HUES6 (cell line): ENCODE results near the gene NRXN3.

Experiments
- H3K27ac ChIP-seq: 2 replicates; pipeline ENCODE4 v1.7.0; 2013; ENCODE audit warnings: low read depth, mild to moderate bottlenecking, low read length, inconsistent platforms
- H3K27me3 ChIP-seq: 2 replicates; pipeline ENCODE4 v1.6.1; 2013; ENCODE audit warnings: low read length; ENCODE audit not compliant: control insufficient read depth, insufficient read depth
- H3K36me3 ChIP-seq: 2 replicates; pipeline ENCODE4 v1.6.1; 2013; ENCODE audit warnings: low read length; ENCODE audit not compliant: control insufficient read depth, insufficient read depth
- H3K4me1 ChIP-seq: 2 replicates; pipeline ENCODE4 v1.6.1; 2013; ENCODE audit warnings: low read length; ENCODE audit not compliant: control insufficient read depth, insufficient read depth
- H3K4me3 ChIP-seq: 2 replicates; pipeline ENCODE4 v1.5.1; 2013; ENCODE audit warnings: low read depth, low read length
- H3K9ac ChIP-seq: one replicate; pipeline ENCODE4 v1.6.1; 2013; ENCODE audit warnings: mild to moderate bottlenecking, low read length
- H3K9me3 ChIP-seq: 2 replicates; pipeline ENCODE4 v1.6.1; 2013; ENCODE audit warnings: low read depth, low read length; ENCODE audit not compliant: control insufficient read depth, insufficient read depth

NRXN3 gene

GRCh38 chr14:79248771-79249170 lies 1078.6 kb downstream of the NRXN3 start:
- no peak overlapping the region for H3K4me3 ChIP-seq
- H3K9ac ChIP-seq, result no peak overlapping the region
- H3K27ac ChIP-seq, result no peak overlapping the region
- no peaks in the 10 kb centered on the region for H3K27me3 ChIP-seq
- H3K9me3 ChIP-seq, result no peaks in the 10 kb centered on the region
- H3K4me1 ChIP-seq, result no peaks in the 10 kb centered on the region
- no peaks in the 10 kb centered on the region for H3K36me3 ChIP-seq

GRCh38 chr14:79251278-79251677 lies 1081.1 kb downstream of the NRXN3 start:
- no peak overlapping the region for H3K9ac ChIP-seq
- peaks cover 4% of the 10 kb centered on the region; the same call in 1 of the 2 replicates for H3K4me1 ChIP-seq
- H3K4me3 ChIP-seq, result no peak overlapping the region
- H3K27me3 ChIP-seq, result no peaks in the 10 kb centered on the region
- no peaks in the 10 kb centered on the region for H3K36me3 ChIP-seq
- H3K27ac ChIP-seq, result no peak overlapping the region
- no peaks in the 10 kb centered on the region for H3K9me3 ChIP-seq

- Histone ChIP-seq H3K27ac (no peak overlapping the region), H3K4me1 (peaks cover 4% of the 10 kb centered on the region; the same call in 1 of the 2 replicates), H3K27me3 (no peaks in the 10 kb centered on the region), H3K36me3 (no peaks in the 10 kb centered on the region), H3K9ac (no peak overlapping the region), H3K9me3 (no peaks in the 10 kb centered on the region), H3K4me3 (no peak overlapping the region)
These were observed 1083.4 kb downstream of the NRXN3 start for GRCh38 chr14:79253576-79253975.

GRCh38 chr14:79254069-79254775 lies 1084.0 kb downstream of the NRXN3 start:
- Histone ChIP-seq H3K4me1 (peaks cover 4% of the 10 kb centered on the region; the same call in 1 of the 2 replicates), H3K27me3 (no peaks in the 10 kb centered on the region), H3K4me3 (no peak overlapping the region), H3K9ac (no peak overlapping the region), H3K36me3 (no peaks in the 10 kb centered on the region), H3K9me3 (no peaks in the 10 kb centered on the region), H3K27ac (no peak overlapping the region)

DNA sequence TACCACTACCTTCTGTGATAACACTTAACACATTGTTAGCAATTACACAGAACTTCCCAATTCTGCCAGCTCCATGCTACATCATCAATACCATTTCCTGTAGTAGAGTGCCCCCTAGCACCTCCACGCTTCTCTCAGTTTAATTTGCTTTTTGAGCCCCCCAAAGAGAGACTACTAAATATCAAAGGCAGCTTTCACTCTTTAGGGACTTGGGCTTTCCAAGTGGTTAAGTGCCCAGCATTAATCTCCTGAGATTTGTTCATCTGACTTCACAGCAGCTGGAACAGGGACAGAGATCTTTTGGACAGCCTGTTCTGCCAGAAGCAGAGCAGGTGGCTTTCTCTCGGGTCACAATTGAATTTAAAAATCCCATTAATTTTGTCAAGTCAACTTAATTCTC lies 1086.2 kb downstream of the NRXN3 start:
- peaks cover 4% of the 10 kb centered on the region; the same call in 1 of the 2 replicates for H3K4me1 ChIP-seq
- no peak overlapping the region for H3K27ac ChIP-seq
- H3K4me3 ChIP-seq, result no peak overlapping the region
- H3K27me3 ChIP-seq, result no peaks in the 10 kb centered on the region
- H3K36me3 ChIP-seq, result no peaks in the 10 kb centered on the region
- H3K9me3 ChIP-seq, result no peaks in the 10 kb centered on the region
- H3K9ac ChIP-seq, result no peak overlapping the region

GRCh38 chr14:79260406-79260805 lies 1090.2 kb downstream of the NRXN3 start:
- no peak overlapping the region for H3K4me3 ChIP-seq
- H3K4me1 ChIP-seq, result no peaks in the 10 kb centered on the region
- H3K9me3 ChIP-seq, result no peaks in the 10 kb centered on the region

DNA sequence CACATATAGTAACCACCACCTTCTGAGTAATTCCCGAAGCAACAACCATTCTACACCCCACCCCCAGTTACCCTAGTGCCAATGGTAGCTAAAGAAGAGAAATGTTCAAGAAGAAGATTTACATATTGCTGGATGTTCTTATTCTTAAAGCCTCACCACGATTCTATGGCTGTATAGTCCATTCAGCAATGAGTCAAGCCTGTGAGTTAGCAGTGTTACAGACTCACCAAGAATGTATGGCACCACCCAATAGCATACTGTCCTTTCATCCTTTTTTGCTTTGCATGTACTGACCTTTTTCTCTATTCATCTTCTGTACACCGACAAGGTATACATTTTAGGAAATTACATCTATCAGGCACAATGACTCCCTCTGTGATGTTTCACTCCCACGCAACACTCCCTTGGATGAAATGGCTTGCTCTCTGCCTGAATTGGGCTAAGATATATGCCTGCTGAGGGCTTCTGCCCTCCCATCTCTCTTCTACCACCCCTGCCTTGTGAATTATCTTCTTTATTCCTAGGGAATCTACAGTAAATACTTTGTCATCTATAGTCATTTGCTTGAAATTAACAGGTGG lies 1095.3 kb downstream of the NRXN3 start:
- no peak overlapping the region for H3K27ac ChIP-seq
- no peaks in the 10 kb centered on the region for H3K4me1 ChIP-seq
- H3K9me3 ChIP-seq, result no peaks in the 10 kb centered on the region
- H3K4me3 ChIP-seq, result no peak overlapping the region
- no peak overlapping the region for H3K9ac ChIP-seq
- no peaks in the 10 kb centered on the region for H3K27me3 ChIP-seq
- H3K36me3 ChIP-seq, result no peaks in the 10 kb centered on the region

More at GRCh38 chr14:79260406-79260805, 1090.2 kb downstream of the NRXN3 start:
- Histone ChIP-seq H3K36me3 (no peaks in the 10 kb centered on the region), H3K27me3 (no peaks in the 10 kb centered on the region), H3K27ac (no peak overlapping the region), H3K9ac (no peak overlapping the region)

DNA sequence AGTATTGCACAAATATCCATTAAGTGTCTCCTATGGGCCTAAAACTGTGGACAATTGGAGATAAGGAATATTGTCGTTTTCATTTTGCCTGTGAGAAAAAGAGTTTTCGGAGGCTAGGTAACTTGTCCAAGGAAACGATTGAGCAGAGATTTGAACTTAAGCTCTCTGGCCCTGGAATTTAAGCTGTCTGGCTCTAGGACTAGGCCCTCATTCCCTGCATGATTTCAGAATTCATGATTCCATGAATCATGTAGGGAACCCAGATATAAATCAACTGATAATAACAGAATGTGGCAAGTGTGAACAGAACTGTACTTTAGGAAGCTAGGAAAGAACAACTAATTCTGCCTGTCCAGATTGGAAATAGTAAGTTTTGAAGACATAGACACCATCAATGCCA lies 1100.2 kb downstream of the NRXN3 start:
- H3K9me3 ChIP-seq, result no peaks in the 10 kb centered on the region
- no peaks in the 10 kb centered on the region for H3K4me1 ChIP-seq
- H3K27ac ChIP-seq, result no peak overlapping the region
- H3K36me3 ChIP-seq, result no peaks in the 10 kb centered on the region
- no peak overlapping the region for H3K9ac ChIP-seq
- H3K27me3 ChIP-seq, result no peaks in the 10 kb centered on the region
- no peak overlapping the region for H3K4me3 ChIP-seq

DNA sequence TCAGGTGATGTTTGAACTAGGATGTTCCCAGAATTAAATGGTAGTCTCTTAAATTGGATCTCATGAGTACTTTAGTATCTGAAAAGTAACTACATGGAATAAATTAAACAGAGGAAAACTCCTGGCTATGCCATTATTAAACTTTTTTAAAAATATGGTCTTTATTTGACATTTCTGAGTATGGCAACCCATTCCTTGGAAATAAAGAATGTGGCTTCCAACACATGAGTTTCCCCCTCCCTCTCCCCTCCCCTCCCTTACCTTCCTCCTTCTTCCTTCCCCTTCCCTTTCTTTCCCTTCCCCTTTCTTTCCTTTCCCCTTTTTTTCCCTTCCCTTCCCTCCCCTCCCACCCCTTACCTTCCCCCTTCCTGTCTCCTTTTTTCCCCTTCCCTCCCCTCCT lies 1100.9 kb downstream of the NRXN3 start:
- H3K4me1 ChIP-seq, result no peaks in the 10 kb centered on the region
- no peaks in the 10 kb centered on the region for H3K9me3 ChIP-seq
- no peak overlapping the region for H3K4me3 ChIP-seq
- no peak overlapping the region for H3K27ac ChIP-seq
- no peaks in the 10 kb centered on the region; the same call in 1 of the 2 replicates for H3K27me3 ChIP-seq
- no peaks in the 10 kb centered on the region for H3K36me3 ChIP-seq
- no peak overlapping the region for H3K9ac ChIP-seq

GRCh38 chr14:79274641-79275291 lies 1104.6 kb downstream of the NRXN3 start:
- peaks cover 34% of the 10 kb centered on the region for H3K27me3 ChIP-seq
- no peaks in the 10 kb centered on the region for H3K9me3 ChIP-seq
- no peak overlapping the region for H3K9ac ChIP-seq
- no peaks in the 10 kb centered on the region for H3K36me3 ChIP-seq
- H3K4me1 ChIP-seq, result peaks cover 4% of the 10 kb centered on the region
- no peak overlapping the region for H3K4me3 ChIP-seq
- no peak overlapping the region for H3K27ac ChIP-seq

DNA sequence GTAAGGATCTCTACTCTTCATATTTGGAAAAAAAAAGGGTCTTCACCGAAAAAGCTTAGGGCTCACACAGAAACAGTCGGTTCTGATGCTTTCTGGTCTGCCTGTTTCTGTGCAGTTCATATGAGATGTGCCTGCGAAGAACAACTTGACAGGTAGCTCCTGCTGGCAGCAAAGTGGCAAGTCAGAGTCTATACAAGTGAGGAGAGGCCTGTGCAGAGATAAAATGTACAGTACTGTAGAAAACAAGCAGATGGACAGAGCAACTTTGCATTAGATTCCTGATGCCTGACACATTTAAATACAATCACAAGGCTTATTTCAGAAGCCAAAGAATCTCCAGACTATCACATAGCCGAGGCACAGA lies 1105.1 kb downstream of the NRXN3 start:
- Histone ChIP-seq H3K9ac (no peak overlapping the region), H3K9me3 (no peaks in the 10 kb centered on the region), H3K4me1 (peaks cover 6% of the 10 kb centered on the region), H3K27ac (no peak overlapping the region), H3K36me3 (no peaks in the 10 kb centered on the region), H3K4me3 (no peak overlapping the region), H3K27me3 (peaks cover 39% of the 10 kb centered on the region)
